Stomach (tissue), 4 donors: Measurements from ENCODE around the gene NRXN2.

Source experiments
- CTCF ChIP-seq, 7 experiments: fragments of 450-650 bp in 4 of 7; fragments of 200-600 bp in 3 of 7; sonication (generic) in 3 of 7; IDR thresholded peaks; one replicate each; pipeline ENCODE4 v1.5.1; 2016 to 2019; ENCODE audit warnings: antibody characterized with exemption in 7 of 7, control low read depth in 2 of 7, mild to moderate bottlenecking in 1 of 7
- POLR2A ChIP-seq, 4 donors: fragments of 450-650 bp; IDR thresholded peaks; one replicate each; pipeline ENCODE4 v1.6.1; 2016; ENCODE audit warnings: antibody characterized with exemption in 4 of 4, control low read depth in 2 of 4, mild to moderate bottlenecking in 1 of 4, moderate library complexity in 1 of 4
- POLR2AphosphoS5 ChIP-seq, 3 donors: sonication (generic); formaldehyde crosslinking; IDR thresholded peaks; one replicate each; pipeline ENCODE4 v1.6.1; 2016; ENCODE audit warnings: antibody characterized with exemption in 3 of 3

DNA sequence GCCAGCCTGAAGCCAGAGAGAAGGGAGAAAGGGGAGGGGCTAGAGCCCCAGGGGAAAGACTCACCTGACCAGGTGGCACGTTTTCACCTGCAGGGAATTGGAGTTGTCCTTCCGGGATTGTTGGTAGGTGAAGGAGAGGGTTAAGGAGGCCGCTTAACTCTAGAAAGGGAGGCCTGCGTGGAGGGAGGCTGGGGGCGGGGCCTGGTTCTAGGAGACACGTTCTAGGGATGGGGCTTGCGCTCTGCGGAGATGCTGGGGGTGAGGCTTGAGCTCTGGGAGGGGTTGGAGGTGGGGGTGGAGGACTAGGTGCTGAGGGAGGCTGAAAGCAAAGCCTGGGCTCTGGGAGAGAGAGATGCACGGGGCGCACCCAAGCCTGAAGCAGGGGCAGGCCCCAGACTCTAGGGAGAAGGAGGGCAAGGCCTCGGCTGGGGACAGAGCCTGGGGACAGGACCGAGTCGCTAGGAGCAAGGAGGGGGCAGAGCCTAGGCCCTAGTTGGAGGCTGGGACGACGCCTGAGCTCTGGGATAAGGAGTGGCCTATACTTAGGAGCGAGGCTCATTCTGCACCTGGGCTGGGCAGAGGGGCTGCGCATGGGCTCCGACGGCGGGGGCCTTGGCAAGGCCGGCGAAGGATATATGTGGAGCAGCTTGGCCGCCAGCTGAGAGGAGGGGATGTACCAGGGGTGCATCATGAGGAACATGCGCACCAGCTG, 18.5 kb upstream of the NRXN2 start:
- TF ChIP-seq POLR2AphosphoS5 (IDR thresholded peaks at IDR 0.05) (no peak), CTCF (IDR thresholded peaks at IDR 0.05) (no peak), POLR2A (IDR thresholded peaks at IDR 0.05) (no peak)
